HG02571 (cell line): ENCODE measurements around the gene MYO1A.

Experiments
- ATAC-seq: cut with Tn5 transposase; IDR thresholded peaks from one replicate; pipeline ENCODE4 v1.9.1; 2021; ENCODE audit warnings: mild to moderate bottlenecking, moderate library complexity; ENCODE audit not compliant: unreplicated experiment

The MYO1A gene

GRCh38 chr12:57049890-57050289 lies at the start of gene MYO1A:
Gene MYO1A, minus strand, starts transcription at chr12:57050129. Its CDS starts 1,806 bp downstream, at chr12:57048323.
- no peak for ATAC-seq

DNA sequence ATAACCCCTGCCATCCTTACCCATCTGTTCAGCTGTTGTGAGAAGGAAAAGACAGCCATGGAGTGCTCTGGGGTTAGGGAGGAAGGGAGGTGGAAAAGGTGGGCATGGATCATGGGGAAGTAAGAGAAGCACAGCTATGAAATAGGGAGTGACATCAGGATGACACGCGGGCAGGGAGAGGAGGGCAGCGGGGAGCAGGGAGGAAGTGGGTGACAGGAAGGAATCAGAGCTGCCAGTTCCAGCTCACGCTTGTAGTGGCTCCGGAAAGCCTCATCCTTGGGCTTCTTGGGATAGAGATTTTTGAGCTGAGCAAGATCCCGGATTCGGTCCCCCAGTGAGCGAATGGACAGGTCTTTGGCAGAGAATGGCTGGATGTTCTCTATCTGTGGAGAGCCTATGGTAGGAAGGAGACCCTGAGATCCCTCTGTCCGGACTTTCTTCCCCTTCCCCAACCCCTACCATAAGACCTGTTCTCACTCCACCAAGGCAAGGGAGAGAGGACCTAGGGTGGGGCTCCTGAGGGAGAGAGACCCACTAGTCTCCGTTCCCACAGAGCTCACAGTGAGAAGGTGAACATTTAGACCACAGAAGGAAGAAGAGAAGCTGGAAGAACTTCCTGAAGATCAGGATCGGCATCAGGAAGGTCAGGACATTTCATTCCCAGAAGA lies 49.3 kb upstream of the MYO1A start:
- ATAC-seq: no peak

DNA sequence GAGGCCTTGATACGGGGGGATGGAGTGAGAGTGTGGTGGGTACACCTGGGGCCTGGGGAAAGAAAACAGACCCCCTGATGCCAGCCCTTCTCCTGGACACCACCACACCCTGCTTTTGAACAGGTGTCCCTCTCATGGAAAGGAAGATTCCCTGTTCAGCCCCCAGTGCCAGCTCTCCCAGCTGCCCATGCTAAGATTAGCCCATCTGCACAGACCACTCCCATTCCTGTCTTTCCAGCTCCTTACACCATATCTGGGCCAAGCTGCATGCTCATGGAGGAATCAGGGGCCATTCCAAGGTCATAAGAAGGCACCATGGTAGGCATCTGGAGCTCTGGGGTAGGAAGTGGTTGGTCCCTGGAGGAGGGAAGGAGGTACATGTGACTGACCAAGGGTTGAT lies 48.6 kb upstream of the MYO1A start:
- no peak for ATAC-seq

GRCh38 chr12:57097554-57097835 lies 47.6 kb upstream of the MYO1A start:
- no peak for ATAC-seq

- ATAC-seq: no peak
Measured at GRCh38 chr12:57096748-57097553, 47.0 kb upstream of the MYO1A start.

- ATAC-seq: no peak
Measured at GRCh38 chr12:57096099-57096572, 46.2 kb upstream of the MYO1A start.

GRCh38 chr12:57095440-57095839 lies 45.5 kb upstream of the MYO1A start:
- ATAC-seq: no peak

- ATAC-seq: no peak
Measured at GRCh38 chr12:57094208-57095160, 44.6 kb upstream of the MYO1A start.

- no peak for ATAC-seq
Measured at GRCh38 chr12:57093415-57094207, 43.7 kb upstream of the MYO1A start.

DNA sequence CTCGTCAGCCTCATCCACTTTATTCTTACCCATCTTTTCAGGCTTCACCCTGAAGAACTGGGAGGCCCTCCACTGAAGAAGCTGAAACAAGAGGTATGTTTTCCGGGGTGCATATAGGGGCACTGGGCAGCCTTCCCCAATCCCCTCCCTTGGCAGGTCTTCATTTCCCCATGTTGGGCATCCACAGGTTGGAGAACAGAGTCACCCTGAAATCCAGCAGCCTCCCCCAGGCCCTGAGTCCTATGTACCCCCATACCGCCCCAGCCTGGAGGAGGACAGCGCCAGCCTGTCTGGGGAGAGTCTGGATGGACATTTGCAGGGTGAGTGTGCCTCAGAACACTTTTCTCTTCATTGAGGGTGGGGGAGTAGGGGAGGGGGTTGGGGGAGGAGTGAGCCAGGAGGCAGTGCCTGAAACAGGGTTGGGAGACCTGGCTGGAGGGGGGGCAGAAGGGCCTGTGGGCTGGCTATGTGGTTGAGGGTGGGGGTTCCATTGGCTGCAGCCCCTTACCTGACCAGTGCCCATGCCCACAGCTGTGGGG lies 43.0 kb upstream of the MYO1A start:
- ATAC-seq: no peak

- ATAC-seq: no peak
Measured at GRCh38 chr12:57092529-57092862, 42.6 kb upstream of the MYO1A start.

- no peak for ATAC-seq
Measured at GRCh38 chr12:57091638-57092528, 42.0 kb upstream of the MYO1A start.

GRCh38 chr12:57090924-57091637 lies 41.2 kb upstream of the MYO1A start:
- ATAC-seq: no peak

GRCh38 chr12:57090490-57090889 lies 40.6 kb upstream of the MYO1A start:
- no peak for ATAC-seq

DNA sequence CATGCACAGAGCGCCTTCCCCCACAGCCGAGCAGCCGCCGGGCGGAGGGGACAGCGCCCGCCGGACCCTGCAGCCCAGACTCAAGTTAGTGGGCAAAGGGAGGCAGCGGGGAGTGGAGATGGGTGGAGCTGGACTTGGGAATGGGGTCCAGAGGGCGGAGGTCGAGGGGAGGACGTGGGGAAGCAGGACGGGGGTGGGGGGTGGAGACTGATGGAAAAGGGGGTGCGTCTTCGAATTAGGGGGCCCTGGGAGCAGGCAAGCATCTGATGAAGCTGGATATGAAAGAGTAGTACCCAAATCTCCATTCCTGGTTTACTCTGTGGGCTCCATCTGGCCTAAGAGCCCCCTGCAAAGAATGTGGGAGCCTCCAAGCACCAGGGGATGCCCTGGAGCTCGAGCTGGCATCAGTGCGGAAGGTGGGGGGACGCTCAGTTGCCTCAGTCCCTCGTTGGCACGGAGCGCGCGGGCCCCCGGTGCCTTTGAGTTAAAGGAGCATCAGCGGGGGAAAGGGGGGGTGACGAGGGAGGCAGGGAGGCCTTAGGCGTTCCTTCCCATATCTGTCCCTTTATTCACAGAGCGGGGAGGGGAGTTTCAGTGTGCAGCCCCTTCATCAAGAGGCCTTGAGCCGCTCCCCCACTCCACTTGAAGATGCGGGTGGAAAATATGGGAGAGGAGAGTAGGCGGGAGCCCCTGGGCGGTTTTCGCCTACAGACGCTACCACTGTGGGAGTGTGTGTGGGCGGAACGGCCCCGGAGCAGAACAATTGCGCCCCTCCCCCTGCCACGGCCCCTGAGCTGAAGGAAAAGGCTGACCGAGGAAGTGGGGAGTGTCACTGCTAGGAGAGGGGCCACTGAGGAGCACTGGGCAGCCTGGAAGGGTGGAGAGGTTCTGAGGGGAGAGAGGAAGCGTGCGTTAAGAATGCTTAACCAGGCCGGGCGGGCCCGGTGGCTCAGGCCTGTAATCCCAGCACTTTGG lies 39.6 kb upstream of the MYO1A start:
- no peak for ATAC-seq

DNA sequence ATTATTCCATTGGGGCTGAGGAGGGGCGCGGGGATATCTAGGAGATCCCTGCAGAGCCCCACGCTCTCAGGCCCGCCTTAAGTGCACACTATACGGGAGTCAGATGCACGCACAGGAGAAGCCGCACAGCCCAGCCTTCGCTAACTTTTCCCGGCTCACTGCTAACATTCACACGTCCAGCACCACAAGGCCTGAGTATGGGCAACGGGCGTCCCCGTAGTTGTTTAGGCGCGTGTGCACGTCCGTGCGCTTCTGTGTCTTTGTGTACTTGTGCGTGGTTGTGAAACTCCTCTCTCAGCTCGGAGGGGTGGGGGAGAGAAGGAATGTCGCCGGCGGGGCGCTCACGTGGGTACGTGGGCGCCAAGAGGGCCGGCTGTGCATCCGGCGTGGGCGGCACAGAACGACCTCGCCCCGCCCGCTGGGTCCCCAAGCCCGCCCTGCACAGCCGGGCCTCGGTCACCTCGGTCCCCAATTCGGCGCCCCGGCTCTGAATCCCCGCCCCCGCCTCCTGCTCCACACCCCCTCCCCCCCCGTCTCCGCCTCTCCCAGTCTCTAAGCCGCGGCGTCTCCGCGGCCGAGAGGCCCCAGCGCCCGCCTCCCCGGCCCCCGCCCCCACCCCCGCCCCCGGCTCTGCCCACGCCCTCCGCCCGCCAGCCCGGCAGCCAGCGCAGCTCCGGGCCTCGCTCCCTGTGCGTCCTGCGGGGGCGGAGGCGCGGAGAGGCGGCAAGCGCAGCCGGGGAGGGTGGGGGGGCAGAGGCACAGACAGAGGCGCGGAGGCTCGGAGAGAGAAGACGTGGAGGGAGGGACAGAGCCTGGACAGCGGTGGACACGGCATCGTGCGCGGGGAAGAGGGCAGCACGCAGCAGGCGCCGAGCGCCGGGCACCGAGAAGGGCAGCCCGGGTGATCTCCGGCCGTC lies 38.7 kb upstream of the MYO1A start, which contains the start of gene NAB2:
Gene NAB2, plus strand, starts transcription at position 761 of the 917 bp plus-strand sequence. CDS start 158 bp downstream, outside the sequence.
- ATAC-seq: peak; percentile 49
